A549 (cell line): ENCODE measurements around the gene OPALIN. TPM values are rescaled to one million over a fixed set of nuclear protein-coding genes. Genes with fewer than 3 reads are reported as not detected.

Experiments
- ATAC-seq, 2 experiments: fragments of 200-7000 bp in 1 of 2; fragments of >200 bp in 1 of 2; cut with Nextera tagmentation in 1 of 2; cut with Tn5 transposase in 1 of 2; 3 replicates each; pipeline versions ENCODE4 v1.8.0 to v1.9.1; 2018 to 2020; ENCODE audit warnings: mild to moderate bottlenecking in 1 of 2, moderate library complexity in 1 of 2
- CTCF ChIA-PET: fragments of 300-600 bp; sonication (Branson Sonifier 250); formaldehyde crosslinking; extraction: SDS; loops from one replicate; lab custom pipeline; 2021; ENCODE audit warnings: antibody characterized with exemption, inconsistent platforms; lab: Yijun Ruan, JAX
- POLR2A ChIA-PET: fragments of 350-600 bp; formaldehyde crosslinking; extraction: SDS; loops from one replicate; lab custom pipeline; 2021; ENCODE audit warnings: antibody characterized with exemption, inconsistent platforms; lab: Yijun Ruan, JAX
- DNase-seq, 2 experiments: peaks; one replicate each; pipeline versions ENCODE4 v3.0.0 to v3.0.0-alpha.2; 2011 to 2016; ENCODE audit warnings: low read depth in 1 of 2, low spot score in 1 of 2
- FAIRE-seq: peaks from 2 replicates; lab custom pipeline; 2011; peaks lifted over from hg19 to GRCh38; lab: Jason Lieb, UNC
- H3K27ac ChIP-seq, 2 experiments: fragments of >200 bp; sonication (Bioruptor Twin); formaldehyde crosslinking; 3 replicates each; pipeline ENCODE4 v1.5.1; 2016 to 2017
- H3K4me1 ChIP-seq: fragments of >200 bp; sonication (Bioruptor Twin); formaldehyde crosslinking; 3 replicates; pipeline ENCODE4 v1.6.1; 2016
- H3K4me2 ChIP-seq: fragments of >200 bp; sonication (Bioruptor Twin); formaldehyde crosslinking; 3 replicates; pipeline ENCODE4 v1.6.1; 2016
- H3K4me3 ChIP-seq: fragments of >200 bp; sonication (Bioruptor Twin); formaldehyde crosslinking; 3 replicates; pipeline ENCODE4 v1.5.1; 2016
- H3K9me3 ChIP-seq: fragments of >200 bp; sonication (Bioruptor Twin); formaldehyde crosslinking; 3 replicates; pipeline ENCODE4 v1.6.1; 2016
- ATOH8 ChIP-seq: fragments of 250-450 bp; sonication (Bioruptor Pico); IDR thresholded peaks from 2 replicates; pipeline ENCODE4 v1.5.0; 2020; ENCODE audit warnings: low read depth, mild to moderate bottlenecking, moderate library complexity
- BCL3 ChIP-seq: fragments of >200 bp; sonication (Bioruptor Twin); formaldehyde crosslinking; IDR thresholded peaks from 3 replicates; pipeline ENCODE4 v1.6.1; 2016
- EP300 ChIP-seq, 2 experiments: fragments of >200 bp; sonication (Bioruptor Twin); formaldehyde crosslinking; IDR thresholded peaks; 2 replicates in 1 of 2; 3 replicates in 1 of 2; pipeline ENCODE4 v1.6.1; 2016 to 2017
- FOXS1 ChIP-seq: fragments of 250-450 bp; sonication (Bioruptor Pico); IDR thresholded peaks from 2 replicates; pipeline ENCODE4 v1.5.0; 2020; ENCODE audit warnings: mild to moderate bottlenecking, moderate library complexity
- HOXA7 ChIP-seq: fragments of 250-450 bp; sonication (Bioruptor Pico); IDR thresholded peaks from 2 replicates; pipeline ENCODE4 v1.5.0; 2020; ENCODE audit warnings: mild to moderate bottlenecking, moderate library complexity
- HOXB13 ChIP-seq: fragments of 250-450 bp; sonication (Bioruptor Pico); IDR thresholded peaks from 2 replicates; pipeline ENCODE4 v1.5.0; 2020; ENCODE audit warnings: low read depth, mild to moderate bottlenecking, moderate library complexity
- JUNB ChIP-seq: fragments of >200 bp; sonication (Bioruptor Twin); formaldehyde crosslinking; IDR thresholded peaks from 2 replicates; pipeline ENCODE4 v1.6.1; 2016
- KDM1A ChIP-seq: fragments of 200-600 bp; sonication (generic); IDR thresholded peaks from 2 replicates; pipeline ENCODE4 v1.6.1; 2016; ENCODE audit warnings: low read depth, mild to moderate bottlenecking
- KDM5A ChIP-seq: fragments of 200-600 bp; sonication (generic); IDR thresholded peaks from 2 replicates; pipeline ENCODE4 v1.6.1; 2016; ENCODE audit warnings: antibody characterized with exemption, mild to moderate bottlenecking
- NFE2L2 ChIP-seq: fragments of 150-350 bp; conservative IDR thresholded peaks from 2 replicates; pipeline ENCODE4 v1.6.1; 2014; ENCODE audit warnings: low read length
- NPAS2 ChIP-seq: fragments of 250-450 bp; sonication (Bioruptor Pico); IDR thresholded peaks from 2 replicates; pipeline ENCODE4 v1.8.0; 2022; ENCODE audit warnings: mild to moderate bottlenecking, moderate library complexity, borderline replicate concordance
- POLR2A ChIP-seq: IDR thresholded peaks from 2 replicates; pipeline ENCODE4 v1.6.1; 2012; ENCODE audit warnings: mild to moderate bottlenecking, low read length
- RAD21 ChIP-seq, 2 experiments: fragments of >200 bp in 1 of 2; sonication (Bioruptor Twin) in 1 of 2; formaldehyde crosslinking in 1 of 2; IDR thresholded peaks in 1 of 2; conservative IDR thresholded peaks in 1 of 2; 2 replicates in 1 of 2; 3 replicates in 1 of 2; pipeline ENCODE4 v1.6.1; 2012 to 2018; ENCODE audit warnings: inconsistent platforms in 1 of 2
- REST ChIP-seq: fragments of 200-600 bp; sonication (generic); IDR thresholded peaks from 2 replicates; pipeline ENCODE4 v1.6.1; 2016; ENCODE audit warnings: antibody characterized with exemption, mild to moderate bottlenecking, moderate library complexity
- SMC3 ChIP-seq: fragments of >200 bp; sonication (Bioruptor Twin); formaldehyde crosslinking; IDR thresholded peaks from 3 replicates; pipeline ENCODE4 v1.6.1; 2018; ENCODE audit warnings: inconsistent platforms
- SREBF2 ChIP-seq: fragments of 450-650 bp; IDR thresholded peaks from 2 replicates; pipeline ENCODE4 v1.6.1; 2014; ENCODE audit warnings: mild to moderate bottlenecking, moderate library complexity
- USF2 ChIP-seq: fragments of 450-650 bp; IDR thresholded peaks from 2 replicates; pipeline ENCODE4 v1.6.1; 2014; ENCODE audit warnings: antibody characterized with exemption
- ZSCAN20 ChIP-seq: fragments of 250-450 bp; sonication (Bioruptor Pico); IDR thresholded peaks from 2 replicates; pipeline ENCODE4 v1.8.0; 2022; ENCODE audit warnings: mild to moderate bottlenecking, moderate library complexity
- WGBS: methylation state at CpG from one replicate; pipeline ENCODE4 v1.1.6; 2017; ENCODE audit errors: missing lambda C conversion rate; 5-methylcytosine and 5-hydroxymethylcytosine counted together
- polyA plus RNA-seq, 4 experiments: library from polyadenylated mRNA; depleted of rRNA in 3 of 4; stranded (reverse); fragments of >200 nt; fragmentation: RNase III in 1 of 4; extraction: RNeasy Plus Mini Kit Qiagen cat#74134 plus additional on column Dnase treatment in 1 of 4; gene quantifications; 2 replicates in 3 of 4; 3 replicates in 1 of 4; pipeline ENCODE4 v1.2.3, GENCODE V29; 2011 to 2017
- TF ChIP-seq, protein P1 (sequence below): fragments of 250-450 bp; sonication (Bioruptor Pico); IDR thresholded peaks from 2 replicates; pipeline ENCODE4 v1.5.0; 2021; ENCODE audit warnings: mild to moderate bottlenecking, moderate library complexity, borderline replicate concordance

Gene OPALIN
- polyA plus RNA-seq, 2 of the 4 experiments (the other 2 are of a cell fraction) = not detected

- WGBS = 91% methylated on average over 4 of the region's 4 CpGs
- POLR2A ChIA-PET = no interaction called here
Measured at GRCh38 chr10:96344178-96344577, 14.6 kb downstream of the OPALIN start.

DNA sequence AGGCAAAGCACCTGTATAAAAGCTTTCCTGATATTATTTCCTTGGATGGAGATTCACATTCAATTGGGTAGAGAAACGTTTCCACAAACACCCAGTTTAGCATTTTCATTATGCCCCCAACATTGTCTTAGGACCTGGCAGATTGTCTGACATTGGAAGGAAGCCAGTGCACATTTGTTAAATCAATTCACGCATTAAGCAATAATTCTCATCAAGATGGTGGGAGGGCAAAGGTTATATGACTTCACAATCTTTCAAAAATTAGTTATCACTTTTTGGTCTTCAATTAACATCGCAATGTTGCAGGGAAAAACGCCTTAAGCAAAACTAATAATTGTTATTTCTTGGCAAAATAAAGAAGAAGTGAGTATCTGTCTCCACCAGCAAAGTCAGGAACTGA is 16.4 kb downstream of the OPALIN start:
- WGBS = 30% methylated on average over 4 of the region's 4 CpGs
- Histone ChIP-seq H3K4me1 (no peaks in the 10 kb centered on the region), H3K9me3 (peaks cover 20% of the 10 kb centered on the region; the same call in 2 of the 3 replicates), H3K27ac (no peak overlapping the region), H3K4me2 (no peak overlapping the region), H3K4me3 (no peak overlapping the region)
- ChIA-PET CTCF (interaction anchor here (0.6 kb wide), 1 partner anchor 193 kb away, joined by 3 read pairs; no protein-coding TSS in a partner anchor), POLR2A (no interaction called here)
- TF ChIP-seq NPAS2 (no peak), ATOH8 (CRISPR knock-in tag) (no peak), JUNB (no peak), SREBF2 (no peak), NFE2L2 (no peak), FOXS1 (no peak), RAD21 (conservative IDR thresholded peaks at IDR 0.05 in 1 of 2, IDR thresholded peaks at IDR 0.05 in 1 of 2) (no peak), SMC3 (no peak), BCL3 (no peak), HOXA7 (CRISPR knock-in tag) (no peak), KDM5A (no peak), REST (no peak), USF2 (no peak), KDM1A (no peak), ZSCAN20 (CRISPR knock-in tag) (no peak), HOXB13 (no peak), EP300 (IDR thresholded peaks at IDR 0.05) (no peak)
- DNase-seq (no peak), FAIRE-seq (peak; percentile 23), ATAC-seq (no peak)

More at GRCh38 chr10:96344178-96344577, 14.6 kb downstream of the OPALIN start:
- no peak overlapping the region for H3K4me3 ChIP-seq
- no peaks in the 10 kb centered on the region for H3K4me1 ChIP-seq
- DNase-seq = no peak
- H3K27ac ChIP-seq = no peak overlapping the region
- no peak overlapping the region for H3K4me2 ChIP-seq
- H3K9me3 ChIP-seq = peaks cover 20% of the 10 kb centered on the region; the same call in 2 of the 3 replicates
- CTCF ChIA-PET = interaction anchor here (0.7 to 2.0 kb wide), 5 partner anchors 8 to 1310 kb away, joined by 3 to 12 read pairs (median 4); no protein-coding TSS in a partner anchor
- FAIRE-seq = no peak
- TF ChIP-seq POLR2A = no peak
- TF ChIP-seq, protein P1, sequence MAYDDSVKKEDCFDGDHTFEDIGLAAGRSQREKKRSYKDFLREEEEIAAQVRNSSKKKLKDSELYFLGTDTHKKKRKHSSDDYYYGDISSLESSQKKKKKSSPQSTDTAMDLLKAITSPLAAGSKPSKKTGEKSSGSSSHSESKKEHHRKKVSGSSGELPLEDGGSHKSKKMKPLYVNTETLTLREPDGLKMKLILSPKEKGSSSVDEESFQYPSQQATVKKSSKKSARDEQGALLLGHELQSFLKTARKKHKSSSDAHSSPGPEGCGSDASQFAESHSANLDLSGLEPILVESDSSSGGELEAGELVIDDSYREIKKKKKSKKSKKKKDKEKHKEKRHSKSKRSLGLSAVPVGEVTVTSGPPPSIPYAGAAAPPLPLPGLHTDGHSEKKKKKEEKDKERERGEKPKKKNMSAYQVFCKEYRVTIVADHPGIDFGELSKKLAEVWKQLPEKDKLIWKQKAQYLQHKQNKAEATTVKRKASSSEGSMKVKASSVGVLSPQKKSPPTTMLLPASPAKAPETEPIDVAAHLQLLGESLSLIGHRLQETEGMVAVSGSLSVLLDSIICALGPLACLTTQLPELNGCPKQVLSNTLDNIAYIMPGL (CRISPR knock-in tag) = no peak
- ATAC-seq = no peak
